GM18502 (cell line): ENCODE measurements around the gene SYNE4.
"Not testable (repeated sequence)": the region's sequence is repeated elsewhere in the genome, so short reads cannot be mapped to it uniquely, and the experiment has no call there.

Experiments used
- ATAC-seq: cut with Tn5 transposase; IDR thresholded peaks from one replicate; pipeline ENCODE4 v1.9.1; 2021; ENCODE audit warnings: mild to moderate bottlenecking; ENCODE audit not compliant: unreplicated experiment, poor library complexity

SYNE4 gene, protein sequence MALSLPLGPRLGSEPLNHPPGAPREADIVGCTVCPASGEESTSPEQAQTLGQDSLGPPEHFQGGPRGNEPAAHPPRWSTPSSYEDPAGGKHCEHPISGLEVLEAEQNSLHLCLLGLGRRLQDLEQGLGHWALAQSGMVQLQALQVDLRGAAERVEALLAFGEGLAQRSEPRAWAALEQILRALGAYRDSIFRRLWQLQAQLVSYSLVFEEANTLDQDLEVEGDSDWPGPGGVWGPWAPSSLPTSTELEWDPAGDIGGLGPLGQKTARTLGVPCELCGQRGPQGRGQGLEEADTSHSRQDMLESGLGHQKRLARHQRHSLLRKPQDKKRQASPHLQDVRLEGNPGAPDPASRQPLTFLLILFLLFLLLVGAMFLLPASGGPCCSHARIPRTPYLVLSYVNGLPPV

DNA sequence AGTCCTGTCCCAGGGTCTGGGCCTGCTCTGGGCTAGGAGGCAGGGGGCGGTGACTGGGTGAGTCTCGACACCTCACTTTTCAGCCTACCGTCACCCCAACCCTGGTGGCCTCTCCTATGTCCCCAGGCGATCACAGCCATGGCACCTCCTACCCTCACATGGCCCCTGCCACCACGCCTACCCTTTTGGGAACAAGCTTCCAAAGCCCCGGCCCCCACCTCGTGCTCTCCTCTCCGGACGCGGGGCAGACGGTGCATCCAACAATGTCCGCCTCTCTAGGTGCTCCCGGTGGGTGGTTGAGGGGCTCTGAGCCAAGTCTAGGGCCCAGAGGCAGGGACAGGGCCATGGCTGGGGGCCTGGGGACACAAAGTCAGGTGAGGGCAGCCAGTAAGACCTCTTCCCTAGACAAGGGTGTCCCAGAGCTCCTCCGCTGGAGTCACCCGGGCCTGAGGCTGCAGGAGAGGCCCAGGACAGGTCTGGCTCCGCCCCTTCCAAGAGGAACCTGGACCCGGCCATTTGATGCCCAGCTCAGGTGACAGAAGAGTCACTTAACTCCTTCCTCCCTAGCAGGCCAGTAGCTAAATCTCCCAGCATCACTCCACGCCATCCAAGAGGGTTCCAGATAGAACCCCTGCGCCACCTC lies at the start of gene SYNE4:
SYNE4 (minus strand) TSS at position 478 of the 643 bp plus-strand sequence; CDS start at position 346, 132 bp downstream.
- ATAC-seq = no peak

DNA sequence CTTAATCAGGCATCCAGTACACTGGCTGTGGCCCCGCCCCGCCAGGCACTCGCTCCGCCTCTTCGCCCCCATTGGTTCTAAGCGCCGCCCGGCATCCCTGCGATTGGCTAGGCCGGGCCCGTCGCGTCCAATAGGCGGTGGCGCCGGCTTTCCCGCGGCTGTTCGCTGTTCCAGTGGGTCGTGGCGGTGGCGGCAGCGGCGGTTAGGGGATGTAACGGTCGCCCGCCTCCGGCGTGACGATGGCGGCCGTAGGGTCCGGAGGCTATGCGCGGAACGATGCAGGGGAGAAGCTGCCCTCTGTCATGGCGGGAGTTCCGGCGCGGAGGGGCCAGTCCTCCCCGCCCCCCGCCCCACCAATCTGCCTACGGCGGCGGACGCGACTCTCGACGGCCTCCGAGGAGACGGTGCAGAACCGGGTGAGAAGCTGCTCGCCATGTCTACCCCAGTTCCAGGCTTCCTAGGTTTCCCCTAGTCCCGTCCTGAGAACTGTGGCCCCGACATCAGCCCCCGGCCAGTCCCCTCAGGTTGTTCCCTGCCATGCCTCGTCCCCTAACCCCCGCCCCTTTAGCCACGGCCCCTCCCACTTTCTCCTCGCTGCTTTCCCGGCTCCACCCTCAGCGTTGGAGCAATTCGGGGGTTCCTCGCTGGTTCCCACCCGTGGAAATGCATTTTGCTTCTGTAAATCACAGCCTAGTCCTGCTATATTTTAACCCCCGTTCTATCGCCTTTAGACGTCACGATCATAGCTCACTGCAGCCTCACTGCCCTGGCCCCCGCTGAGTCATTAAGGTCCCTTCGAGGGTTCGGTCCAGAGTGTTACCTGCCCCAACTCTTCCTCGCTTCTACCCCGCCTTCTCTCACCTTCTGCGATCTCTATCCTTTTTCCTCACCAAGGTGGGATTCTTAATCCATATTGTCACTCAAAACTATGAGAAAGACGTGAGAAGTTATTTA lies 46.4 kb upstream of the SYNE4 start, which contains the start of gene WDR62:
WDR62 (plus strand) TSS at position 165 of the 954 bp plus-strand sequence; CDS start at position 240, 75 bp downstream.
- ATAC-seq = peak; percentile 80

DNA sequence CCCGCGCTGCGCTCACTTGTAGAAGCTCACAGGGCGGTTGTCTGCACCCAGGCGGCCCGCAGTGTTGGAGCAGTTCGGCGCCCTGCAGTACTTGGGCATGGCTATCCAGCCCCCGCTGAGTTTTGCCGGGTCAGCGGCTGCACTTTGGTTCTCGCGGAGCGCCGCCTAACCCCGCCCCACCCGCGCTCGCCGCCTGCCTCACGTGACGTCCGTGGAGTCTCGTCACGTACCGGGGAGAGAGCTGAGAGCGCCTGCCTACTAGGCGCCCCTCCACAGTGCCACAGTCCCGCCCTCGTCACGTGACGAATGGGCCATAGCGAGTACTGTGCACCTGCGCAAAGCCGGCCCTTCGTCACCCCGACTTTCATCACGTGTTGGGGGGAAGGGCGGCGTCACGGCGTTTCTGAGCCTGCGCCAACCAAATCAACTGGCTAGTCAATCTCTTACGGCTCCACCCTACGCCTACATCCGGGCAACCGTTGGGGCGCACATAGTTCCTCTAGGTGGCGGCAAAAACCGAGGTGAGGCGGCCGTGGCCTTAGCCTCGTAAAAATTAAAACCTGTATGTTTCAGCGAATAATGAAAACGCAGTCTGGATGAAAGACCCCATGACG lies 45.6 kb upstream of the SYNE4 start, which contains the start of gene THAP8:
THAP8 (minus strand) TSS at position 167 of the 614 bp plus-strand sequence; CDS start at position 99, 68 bp downstream.
- ATAC-seq = peak; percentile 84

- ATAC-seq = no peak
Measured at GRCh38 chr19:36051637-36052036, 43.0 kb upstream of the SYNE4 start.

DNA sequence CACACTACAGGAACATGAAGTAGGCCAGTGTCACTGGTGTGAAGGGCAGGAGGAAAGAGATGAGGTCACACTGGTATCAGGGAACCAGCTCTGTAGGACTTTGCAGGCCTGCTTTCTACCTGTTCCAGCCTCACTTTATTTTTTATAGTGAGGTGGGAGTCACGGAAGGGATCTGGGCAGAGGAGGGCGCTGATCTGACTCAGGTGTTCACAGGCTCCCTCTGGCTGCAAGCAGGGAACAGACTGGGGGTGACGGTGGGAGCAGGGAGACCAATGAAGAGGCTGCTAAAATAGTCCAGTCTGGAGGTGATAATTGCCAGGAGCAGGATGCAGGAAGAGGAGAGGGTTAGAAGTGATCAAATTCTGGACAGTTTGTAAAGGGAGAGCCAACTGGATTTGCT lies 42.6 kb upstream of the SYNE4 start:
- ATAC-seq = no peak

DNA sequence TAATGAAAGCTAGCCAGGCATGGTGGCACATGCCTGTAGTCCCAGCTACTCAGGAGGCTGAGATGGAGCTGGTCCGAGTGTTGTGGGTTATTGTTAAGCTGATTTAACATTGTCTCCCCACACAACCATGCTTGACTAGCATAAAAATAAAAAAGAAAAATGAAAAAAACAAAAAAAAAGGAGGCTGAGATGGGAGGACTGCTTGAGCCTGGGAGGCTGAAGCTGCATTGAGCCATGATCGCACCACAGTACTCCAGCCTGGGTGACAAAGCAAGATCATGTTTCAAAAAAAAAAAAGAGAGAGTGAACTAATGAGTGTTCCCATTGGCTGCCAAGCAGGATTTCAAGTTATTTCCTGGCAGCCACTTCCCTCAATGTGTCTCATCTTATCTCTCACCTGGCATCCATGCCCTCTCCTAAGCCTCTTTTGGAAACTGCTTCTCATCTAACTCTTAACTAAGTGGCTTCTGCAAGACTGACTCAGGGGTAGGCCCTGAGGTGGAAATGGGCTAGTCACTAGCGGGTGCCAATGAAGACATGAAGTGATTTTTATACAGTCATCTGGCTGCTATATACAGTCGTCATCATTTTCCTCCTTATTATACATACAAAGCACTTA lies 40.6 kb upstream of the SYNE4 start:
- ATAC-seq = no peak

- ATAC-seq = no peak
Measured at GRCh38 chr19:36047835-36048234, 39.2 kb upstream of the SYNE4 start.

GRCh38 chr19:36046443-36047050 lies 37.9 kb upstream of the SYNE4 start:
- ATAC-seq = no peak

- no peak for ATAC-seq
Measured at GRCh38 chr19:36043952-36044351, 35.3 kb upstream of the SYNE4 start.

GRCh38 chr19:36041831-36042230 lies 33.2 kb upstream of the SYNE4 start:
- ATAC-seq = no peak

- ATAC-seq = not testable (repeated sequence)
Measured at GRCh38 chr19:36041092-36041491, 32.5 kb upstream of the SYNE4 start.

GRCh38 chr19:36040495-36040894 lies 31.9 kb upstream of the SYNE4 start:
- ATAC-seq = no peak

- no peak for ATAC-seq
Measured at GRCh38 chr19:36032251-36033104, 23.9 kb upstream of the SYNE4 start, which contains the start of gene CLIP3. Gene CLIP3, minus strand, starts transcription at chr19:36032873. Its CDS starts 516 bp downstream, at chr19:36032357.

GRCh38 chr19:36031308-36031707 lies 22.7 kb upstream of the SYNE4 start:
- no peak for ATAC-seq

- ATAC-seq = no peak
Measured at GRCh38 chr19:36030264-36031148, 21.9 kb upstream of the SYNE4 start.

DNA sequence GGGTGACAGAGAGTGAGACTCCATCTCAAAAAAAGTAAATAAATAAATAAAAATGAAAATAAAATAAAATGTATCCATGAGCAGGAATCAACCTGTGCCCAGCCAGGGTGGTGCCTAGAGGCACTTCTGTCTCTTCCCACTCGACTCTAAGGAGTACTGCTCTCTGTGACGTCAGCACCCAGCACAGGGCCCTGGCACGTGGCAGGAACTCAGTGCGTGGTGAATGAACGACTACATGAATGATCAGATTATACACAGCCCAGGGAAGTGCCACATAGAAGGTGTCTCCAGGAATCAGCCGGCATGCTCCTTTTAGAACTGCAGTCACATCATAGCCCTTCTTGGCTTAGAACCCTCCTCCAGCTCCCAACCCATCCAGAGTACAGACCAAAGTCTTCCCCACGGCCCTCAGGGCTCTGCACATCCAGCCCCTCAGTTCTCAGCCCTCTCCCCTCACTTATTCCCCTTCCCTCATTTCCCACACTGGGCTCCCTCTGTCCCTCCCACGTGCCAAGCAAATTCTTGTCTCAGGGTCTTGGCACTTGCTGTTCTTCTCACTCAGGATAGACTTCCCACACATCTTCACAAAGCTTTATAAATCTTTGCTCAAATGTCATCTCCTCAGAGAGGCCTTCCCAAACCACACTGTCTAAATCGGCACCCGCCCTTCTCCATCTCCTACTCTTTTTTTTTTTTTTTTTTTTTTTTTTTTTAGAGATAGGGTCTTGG lies 19.9 kb upstream of the SYNE4 start:
- no peak for ATAC-seq
